Nephron (organoid): Measurements from ENCODE around the gene CCT8L2.
"Not testable (repeated sequence)": the region's sequence is repeated elsewhere in the genome, so short reads cannot be mapped to it uniquely, and the experiment has no call there.

ENCODE experiments used
- H3K27ac Mint-ChIP-seq, 3 experiments: 2 replicates each; pipeline ENCODE4 v1.8.0; 2020; ENCODE audit warnings: mixed read lengths in 3 of 3, mild to moderate bottlenecking in 2 of 3, moderate library complexity in 1 of 3
- H3K27me3 Mint-ChIP-seq: 2 replicates; pipeline ENCODE4 v1.8.0; 2021; ENCODE audit warnings: low read depth, mild to moderate bottlenecking, moderate library complexity, mixed read lengths
- H3K36me3 Mint-ChIP-seq: 2 replicates; pipeline ENCODE4 v1.8.0; 2020; ENCODE audit warnings: low read depth, mixed read lengths
- H3K4me1 Mint-ChIP-seq: 2 replicates; pipeline ENCODE4 v1.8.0; 2020; ENCODE audit warnings: mixed read lengths
- H3K4me3 Mint-ChIP-seq, 3 experiments: 2 replicates each; pipeline ENCODE4 v1.8.0; 2020; ENCODE audit warnings: mild to moderate bottlenecking in 3 of 3, mixed read lengths in 3 of 3, moderate library complexity in 2 of 3
- H3K9me3 Mint-ChIP-seq: 2 replicates; pipeline ENCODE4 v1.8.0; 2020; ENCODE audit warnings: mixed read lengths
- TF ChIP-seq, protein P1 (sequence below), 3 experiments: fragments of 200-600 bp; sonication (generic); IDR thresholded peaks; one replicate each; pipeline ENCODE4 v1.5.0; 2021; ENCODE audit warnings: antibody characterized with exemption in 3 of 3; ENCODE audit not compliant: unreplicated experiment in 3 of 3

Gene CCT8L2

DNA sequence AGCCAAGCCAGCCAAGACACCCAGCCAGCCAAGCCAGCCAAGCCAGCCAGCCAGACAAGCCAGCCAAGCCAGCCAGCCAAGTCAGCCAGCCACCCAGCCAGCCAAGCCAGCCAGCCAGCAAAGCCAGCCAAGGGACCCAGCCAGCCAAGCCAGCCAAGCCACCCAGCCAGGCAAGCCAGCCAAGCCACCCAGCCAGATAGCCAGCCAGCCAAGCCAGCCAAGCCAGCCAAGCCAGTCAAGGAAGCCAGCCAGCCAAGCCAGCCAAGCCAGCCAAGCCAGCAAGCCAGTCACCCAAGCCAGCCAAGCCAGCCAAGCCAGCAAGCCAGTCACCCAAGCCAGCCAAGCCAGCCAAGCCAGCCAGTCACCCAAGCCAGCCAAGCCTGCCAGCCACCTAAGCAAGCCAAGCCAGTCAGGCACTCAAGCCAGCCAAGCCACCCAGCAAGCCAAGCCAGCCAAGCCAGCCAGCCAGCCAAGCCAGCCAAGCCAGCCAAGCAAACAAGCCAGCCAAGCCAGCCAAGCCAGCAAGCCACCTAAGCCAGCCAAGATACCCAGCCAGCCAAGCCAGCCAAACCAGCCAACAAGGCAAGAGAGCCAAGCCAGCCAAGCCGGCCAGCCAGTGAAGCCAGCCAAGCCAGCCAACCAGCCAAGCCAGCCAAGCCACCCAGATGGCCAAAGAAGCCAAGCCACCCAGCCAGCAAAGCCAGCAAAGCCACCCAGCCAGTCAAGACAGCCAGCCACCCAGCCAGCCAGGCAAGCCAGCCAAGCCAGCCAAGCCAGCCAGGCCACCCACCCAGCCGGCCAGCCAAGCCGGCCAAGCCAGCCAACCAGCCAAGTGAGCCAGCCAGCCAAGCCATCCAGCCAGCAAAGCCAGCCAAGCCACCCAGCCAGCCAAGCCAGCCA, 33.3 kb downstream of the CCT8L2 start:
- peaks cover 11% of the 10 kb centered on the region for H3K9me3 Mint-ChIP-seq
- TF ChIP-seq, protein P1, sequence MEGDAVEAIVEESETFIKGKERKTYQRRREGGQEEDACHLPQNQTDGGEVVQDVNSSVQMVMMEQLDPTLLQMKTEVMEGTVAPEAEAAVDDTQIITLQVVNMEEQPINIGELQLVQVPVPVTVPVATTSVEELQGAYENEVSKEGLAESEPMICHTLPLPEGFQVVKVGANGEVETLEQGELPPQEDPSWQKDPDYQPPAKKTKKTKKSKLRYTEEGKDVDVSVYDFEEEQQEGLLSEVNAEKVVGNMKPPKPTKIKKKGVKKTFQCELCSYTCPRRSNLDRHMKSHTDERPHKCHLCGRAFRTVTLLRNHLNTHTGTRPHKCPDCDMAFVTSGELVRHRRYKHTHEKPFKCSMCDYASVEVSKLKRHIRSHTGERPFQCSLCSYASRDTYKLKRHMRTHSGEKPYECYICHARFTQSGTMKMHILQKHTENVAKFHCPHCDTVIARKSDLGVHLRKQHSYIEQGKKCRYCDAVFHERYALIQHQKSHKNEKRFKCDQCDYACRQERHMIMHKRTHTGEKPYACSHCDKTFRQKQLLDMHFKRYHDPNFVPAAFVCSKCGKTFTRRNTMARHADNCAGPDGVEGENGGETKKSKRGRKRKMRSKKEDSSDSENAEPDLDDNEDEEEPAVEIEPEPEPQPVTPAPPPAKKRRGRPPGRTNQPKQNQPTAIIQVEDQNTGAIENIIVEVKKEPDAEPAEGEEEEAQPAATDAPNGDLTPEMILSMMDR (IDR thresholded peaks at IDR 0.05; ENCODE audit: unreplicated experiment in 3 of 3): no peak
- no peak overlapping the region for H3K4me3 Mint-ChIP-seq

DNA sequence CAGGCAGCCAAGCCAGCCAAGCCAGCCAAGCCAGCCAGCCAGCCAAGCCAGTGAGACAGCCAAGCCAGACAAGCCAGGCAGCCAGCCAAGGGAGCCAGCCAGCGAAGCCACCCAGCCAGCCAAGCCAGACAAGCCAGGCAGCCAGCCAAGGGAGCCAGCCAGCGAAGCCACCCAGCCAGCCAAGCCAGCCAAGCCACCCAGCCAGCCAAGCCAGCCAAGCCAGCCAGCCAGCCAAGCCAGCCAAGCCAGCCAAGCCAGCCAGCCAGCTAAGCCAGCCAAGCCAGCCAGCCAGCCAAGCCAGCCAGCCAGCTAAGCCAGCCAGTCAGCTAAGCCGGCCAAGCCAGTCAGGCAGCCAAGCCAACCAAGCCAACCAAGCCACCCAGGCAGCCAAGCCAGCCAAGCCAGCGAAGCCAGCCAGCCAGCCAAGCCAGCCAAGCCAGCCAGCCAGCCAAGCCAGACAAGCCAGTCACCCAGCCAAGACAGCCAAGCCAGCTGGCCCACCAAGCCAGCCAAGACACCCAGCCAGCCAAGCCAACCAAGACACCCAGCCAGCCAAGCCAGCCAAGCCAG, 34.1 kb downstream of the CCT8L2 start:
- not testable (repeated sequence) for H3K27me3 Mint-ChIP-seq, H3K27ac Mint-ChIP-seq, H3K4me3 Mint-ChIP-seq, H3K4me1 Mint-ChIP-seq, H3K36me3 Mint-ChIP-seq
- peaks cover 16% of the 10 kb centered on the region for H3K9me3 Mint-ChIP-seq

More for the DNA sequence above, 33.3 kb downstream of the CCT8L2 start:
- H3K36me3 Mint-ChIP-seq: peaks cover 5% of the 10 kb centered on the region
- H3K4me1 Mint-ChIP-seq: no peaks in the 10 kb centered on the region
- peaks cover 5% of the 10 kb centered on the region for H3K27me3 Mint-ChIP-seq
- no peak overlapping the region for H3K27ac Mint-ChIP-seq

DNA sequence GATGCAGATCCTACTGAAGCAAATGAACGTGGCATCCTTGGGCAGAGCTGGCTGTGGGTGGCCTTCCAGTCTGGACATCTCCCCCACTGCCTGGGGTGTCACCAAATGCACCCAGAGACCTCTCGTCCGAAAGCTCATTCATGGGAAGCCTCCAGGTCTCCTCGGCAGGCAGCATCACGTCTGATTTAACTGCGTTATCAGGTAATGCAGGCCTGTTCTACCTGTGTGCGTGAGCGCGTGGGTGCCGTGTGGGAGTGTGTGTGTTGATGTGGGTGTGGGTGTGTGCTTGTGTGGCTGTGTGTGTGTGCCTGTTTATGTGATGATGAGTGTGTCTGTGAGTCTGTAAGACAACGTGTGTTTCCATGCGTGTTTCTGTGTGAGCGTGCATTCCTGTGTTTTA, 35.1 kb downstream of the CCT8L2 start:
- H3K4me3 Mint-ChIP-seq, H3K27me3 Mint-ChIP-seq, H3K27ac Mint-ChIP-seq, H3K36me3 Mint-ChIP-seq, H3K4me1 Mint-ChIP-seq: not testable (repeated sequence)
- peaks cover 15% of the 10 kb centered on the region for H3K9me3 Mint-ChIP-seq

DNA sequence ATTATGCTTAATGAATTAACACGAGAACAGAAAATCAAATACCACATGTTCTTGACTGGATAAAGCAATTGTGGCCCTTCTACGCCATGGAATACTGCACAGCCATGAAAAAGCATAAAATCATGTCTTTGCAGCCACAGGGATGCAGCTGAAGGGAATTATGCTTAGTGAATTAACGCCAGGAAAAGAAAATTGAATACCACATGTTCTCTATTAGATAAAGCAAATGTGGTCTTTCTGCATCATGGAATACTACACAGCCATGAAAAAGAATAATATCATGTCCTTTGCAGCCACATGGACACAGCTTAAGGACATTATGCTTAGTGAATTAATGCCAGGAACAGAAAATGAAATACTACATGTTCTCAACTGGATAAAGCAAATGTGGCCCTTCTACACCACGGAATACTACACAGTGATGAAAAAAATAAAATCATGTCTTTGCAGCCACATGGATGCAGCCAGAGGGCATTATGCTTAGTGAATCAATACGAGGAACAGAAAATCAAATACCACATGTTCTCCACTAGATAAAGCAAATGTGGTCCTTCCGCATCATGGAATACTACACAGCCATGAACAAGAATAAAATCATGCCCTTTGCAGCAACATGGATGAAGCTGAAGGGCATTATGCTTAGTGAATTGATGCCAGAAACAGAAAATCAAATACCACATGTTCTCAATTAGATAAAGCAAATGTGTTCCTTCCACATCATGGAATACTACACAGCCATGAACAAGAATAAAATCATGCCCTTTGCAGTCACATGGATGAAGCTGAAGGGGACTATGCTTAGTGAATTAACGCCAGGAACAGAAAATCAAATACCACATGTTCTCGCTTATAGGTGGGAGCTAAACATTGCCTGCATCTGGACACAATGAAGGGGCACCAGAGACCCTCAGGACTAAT, 37.3 kb downstream of the CCT8L2 start:
- not testable (repeated sequence) for H3K27ac Mint-ChIP-seq, H3K4me1 Mint-ChIP-seq, H3K4me3 Mint-ChIP-seq, H3K36me3 Mint-ChIP-seq, H3K27me3 Mint-ChIP-seq
- H3K9me3 Mint-ChIP-seq: peaks cover 16% of the 10 kb centered on the region

DNA sequence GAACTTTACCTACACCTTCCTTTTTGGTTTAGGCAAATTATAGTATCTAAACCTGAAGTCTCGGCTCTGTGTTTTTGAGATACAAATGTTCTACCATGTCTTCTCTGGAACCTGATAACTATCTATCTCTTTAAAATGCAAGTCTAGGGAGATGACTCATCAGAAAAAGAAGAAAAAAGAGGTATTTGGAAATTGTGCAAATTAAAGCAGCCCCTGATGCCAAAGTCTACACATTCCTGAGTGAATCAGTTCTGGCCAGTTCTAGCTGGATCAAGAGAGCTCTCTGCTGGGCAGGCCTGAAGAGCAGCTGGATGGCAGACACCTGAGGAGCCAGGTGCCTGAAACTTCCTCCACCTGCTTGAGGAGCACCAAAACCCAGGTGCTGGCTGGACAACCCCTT, 49.3 kb downstream of the CCT8L2 start:
- not testable (repeated sequence) for H3K27ac Mint-ChIP-seq, H3K4me1 Mint-ChIP-seq, H3K27me3 Mint-ChIP-seq, H3K4me3 Mint-ChIP-seq, H3K36me3 Mint-ChIP-seq
- peaks cover 13% of the 10 kb centered on the region for H3K9me3 Mint-ChIP-seq
